Dermis microvascular lymphatic vessel endothelial cell (primary cell): ENCODE measurements around the gene CGN. TPM values are rescaled to one million over a fixed set of nuclear protein-coding genes. Genes with fewer than 3 reads are reported as not detected.
A peak's percentile ranks its signal among the peaks of the same experiment; 100 is the strongest.

Experiments used
- DNase-seq, 2 donors: peaks; one replicate each; pipeline versions ENCODE4 v3.0.0 to v3.0.0-alpha.2; 2010; ENCODE audit warnings: low read depth in 2 of 2
- total RNA-seq: library from RNA; depleted of rRNA; stranded (reverse); fragments of >200 nt; gene quantifications from 2 replicates; pipeline ENCODE4 v1.2.1, GENCODE V29; 2014

Gene CGN
- total RNA-seq, result 0.13 TPM in 2 replicates

- peak; percentile 63 to 91 for DNase-seq
These were observed at the start of gene CGN for GRCh38 chr1:151510957-151511635. Gene CGN, plus strand, starts transcription at chr1:151511387. Its CDS starts 7,133 bp downstream, at chr1:151518520.

GRCh38 chr1:151461694-151462093, 49.5 kb upstream of the CGN start:
- DNase-seq, result no peak

GRCh38 chr1:151465026-151465425, 46.2 kb upstream of the CGN start:
- DNase-seq, result no peak

- peak in 1 of 2 donors; percentile 50 for DNase-seq
These were observed 38.1 kb upstream of the CGN start for GRCh38 chr1:151472856-151473731.

- DNase-seq, result no peak
These were observed 36.4 kb upstream of the CGN start for GRCh38 chr1:151474745-151475144.

- DNase-seq, result no peak
These were observed 36.0 kb upstream of the CGN start for GRCh38 chr1:151475175-151475574.

- DNase-seq, result no peak
These were observed 35.1 kb upstream of the CGN start for GRCh38 chr1:151476083-151476482.

GRCh38 chr1:151477066-151477465, 34.1 kb upstream of the CGN start:
- no peak for DNase-seq

GRCh38 chr1:151478140-151478812, 32.9 kb upstream of the CGN start:
- no peak for DNase-seq

- DNase-seq, result no peak
These were observed 32.3 kb upstream of the CGN start for GRCh38 chr1:151478923-151479322.

GRCh38 chr1:151479462-151479861, 31.7 kb upstream of the CGN start:
- no peak for DNase-seq

- no peak for DNase-seq
These were observed 29.2 kb upstream of the CGN start for GRCh38 chr1:151482017-151482416.

GRCh38 chr1:151485685-151486255, 25.4 kb upstream of the CGN start:
- DNase-seq, result no peak

GRCh38 chr1:151486557-151486956, 24.6 kb upstream of the CGN start:
- no peak for DNase-seq

- DNase-seq, result no peak
These were observed 19.5 kb upstream of the CGN start for GRCh38 chr1:151491641-151492040.

- no peak for DNase-seq
These were observed 19.1 kb upstream of the CGN start for GRCh38 chr1:151492120-151492519.

- no peak for DNase-seq
These were observed 18.1 kb upstream of the CGN start for GRCh38 chr1:151493042-151493441.

- peak; percentile 84 to 86 for DNase-seq
These were observed 16.4 kb upstream of the CGN start for GRCh38 chr1:151494741-151495281.

GRCh38 chr1:151495316-151495715, 15.9 kb upstream of the CGN start:
- no peak for DNase-seq

GRCh38 chr1:151499365-151499764, 11.8 kb upstream of the CGN start:
- DNase-seq, result no peak

- no peak for DNase-seq
These were observed 11.3 kb upstream of the CGN start for GRCh38 chr1:151499930-151500329.

GRCh38 chr1:151501474-151501873, 9.7 kb upstream of the CGN start:
- DNase-seq, result no peak
